IMR-90 (cell line): ENCODE results near the gene SH2B2. TPM values are rescaled to one million over a fixed set of nuclear protein-coding genes. Genes with fewer than 3 reads are reported as not detected.

ENCODE experiments used
- ATAC-seq: fragments of 200-7000 bp; cut with Tn5 transposase; 2 replicates; pipeline ENCODE4 v1.9.1; 2020; ENCODE audit warnings: low read depth, mild to moderate bottlenecking, moderate library complexity
- BruUV-seq: library from RNA; stranded (reverse); fragments of 400-500 nt; replicated peaks from 2 replicates; lab custom pipeline; 2021; lab: Mats Ljungman, UMichigan
- CTCF ChIA-PET: fragments of 300-600 bp; formaldehyde crosslinking; extraction: SDS; loops from one replicate; lab custom pipeline; 2021; ENCODE audit warnings: antibody characterized with exemption; lab: Yijun Ruan, JAX
- POLR2A ChIA-PET: fragments of 300-600 bp; sonication (Branson Sonifier 250); formaldehyde crosslinking; loops from one replicate; lab custom pipeline; 2022; ENCODE audit warnings: antibody characterized with exemption; ENCODE audit not compliant: unreplicated experiment; lab: Charles Lee
- DNase-seq: peaks from one replicate; pipeline ENCODE4 v3.0.0; 2013
- H2AFZ ChIP-seq: replicated peaks from 2 replicates; pipeline ENCODE3; 2013; ENCODE audit warnings: low read length, mild to moderate bottlenecking; ENCODE audit not compliant: poor library complexity
- H2AK5ac ChIP-seq: 2 replicates; pipeline ENCODE4 v1.6.1; 2013; ENCODE audit warnings: low read depth, low read length, inconsistent platforms
- H2AK9ac ChIP-seq: replicated peaks from 2 replicates; pipeline ENCODE3; 2013; ENCODE audit warnings: mild to moderate bottlenecking, low read depth, low read length, moderate library complexity; ENCODE audit not compliant: poor library complexity
- H2BK120ac ChIP-seq: 2 replicates; pipeline ENCODE4 v1.6.1; 2013; ENCODE audit warnings: low read depth, low read length, inconsistent platforms
- H2BK15ac ChIP-seq: 3 replicates; pipeline ENCODE4 v1.6.1; 2013; ENCODE audit warnings: low read depth, low read length, inconsistent platforms
- H2BK20ac ChIP-seq: 2 replicates; pipeline ENCODE4 v1.6.1; 2013; ENCODE audit warnings: low read depth, mild to moderate bottlenecking, inconsistent platforms, low read length, moderate library complexity
- H2BK5ac ChIP-seq: 2 replicates; pipeline ENCODE4 v1.6.1; 2013; ENCODE audit warnings: mild to moderate bottlenecking, low read depth, low read length, inconsistent platforms; ENCODE audit not compliant: poor library complexity, severe bottlenecking
- H3K14ac ChIP-seq: replicated peaks from 2 replicates; pipeline ENCODE4 v1.6.1; 2013; ENCODE audit warnings: low read depth, low read length, inconsistent platforms
- H3K18ac ChIP-seq: 2 replicates; pipeline ENCODE4 v1.6.1; 2013; ENCODE audit warnings: low read depth, low read length, control low read depth
- H3K23ac ChIP-seq: 2 replicates; pipeline ENCODE4 v1.6.1; 2013; ENCODE audit warnings: low read depth, low read length, inconsistent platforms
- H3K27ac ChIP-seq: 2 replicates; pipeline ENCODE4 v1.5.1; 2013; ENCODE audit warnings: mild to moderate bottlenecking, control low read depth, low read length; ENCODE audit not compliant: insufficient read depth
- H3K27me3 ChIP-seq: 2 replicates; pipeline ENCODE4 v1.6.1; 2013; ENCODE audit warnings: low read length; ENCODE audit not compliant: control insufficient read depth, insufficient read depth
- H3K36me3 ChIP-seq: 2 replicates; pipeline ENCODE4 v1.6.1; 2013; ENCODE audit warnings: low read length, mixed read lengths; ENCODE audit not compliant: control insufficient read depth, insufficient read depth
- H3K4ac ChIP-seq: 2 replicates; pipeline ENCODE4 v1.6.1; 2013; ENCODE audit warnings: low read depth, low read length, inconsistent platforms
- H3K4me1 ChIP-seq: 2 replicates; pipeline ENCODE4 v1.6.1; 2013; ENCODE audit warnings: low read length, mixed read lengths; ENCODE audit not compliant: control insufficient read depth, insufficient read depth
- H3K4me2 ChIP-seq: 2 replicates; pipeline ENCODE4 v1.6.1; 2013; ENCODE audit warnings: low read depth, mild to moderate bottlenecking, control low read depth, low read length, moderate library complexity
- H3K4me3 ChIP-seq: 2 replicates; pipeline ENCODE4 v1.5.1; 2013; ENCODE audit warnings: low read depth, mild to moderate bottlenecking, control low read depth, low read length, moderate library complexity; ENCODE audit not compliant: insufficient read depth
- H3K56ac ChIP-seq: 2 replicates; pipeline ENCODE4 v1.6.1; 2013; ENCODE audit warnings: low read length, inconsistent platforms; ENCODE audit not compliant: insufficient read depth; ENCODE audit errors: extremely low read depth
- H3K79me1 ChIP-seq, 2 experiments: 2 replicates each; pipeline ENCODE4 v1.6.1; 2013; ENCODE audit warnings: low read length in 2 of 2, inconsistent platforms in 1 of 2, low read depth in 1 of 2
- H3K9ac ChIP-seq: 2 replicates; pipeline ENCODE4 v1.6.1; 2013; ENCODE audit warnings: low read depth, low read length, control low read depth
- H3K9me1 ChIP-seq: 2 replicates; pipeline ENCODE4 v1.6.1; 2013; ENCODE audit warnings: low read length, inconsistent platforms; ENCODE audit not compliant: insufficient read depth
- H3K9me3 ChIP-seq: 2 replicates; pipeline ENCODE4 v1.6.1; 2013; ENCODE audit warnings: low read length; ENCODE audit not compliant: control insufficient read depth, insufficient read depth
- H4K20me1 ChIP-seq: 2 replicates; pipeline ENCODE4 v1.6.1; 2013; ENCODE audit warnings: low read length, inconsistent platforms; ENCODE audit not compliant: insufficient read depth
- H4K5ac ChIP-seq: 2 replicates; pipeline ENCODE4 v1.6.1; 2013; ENCODE audit warnings: mild to moderate bottlenecking, low read depth, low read length, control low read depth
- H4K8ac ChIP-seq, 2 experiments: 2 replicates each; pipeline ENCODE4 v1.6.1; 2013; ENCODE audit warnings: low read depth in 2 of 2, low read length in 2 of 2, control low read depth in 1 of 2, inconsistent platforms in 1 of 2
- H4K91ac ChIP-seq: 2 replicates; pipeline ENCODE4 v1.6.1; 2013; ENCODE audit warnings: low read depth, low read length, inconsistent platforms; ENCODE audit not compliant: insufficient read depth
- BHLHE40 ChIP-seq: fragments of 150-350 bp; IDR thresholded peaks from 2 replicates; pipeline ENCODE4 v1.6.1; 2016; ENCODE audit warnings: mild to moderate bottlenecking, low read depth, low read length
- CEBPB ChIP-seq: IDR thresholded peaks from 2 replicates; pipeline ENCODE4 v1.6.1; 2012; ENCODE audit warnings: low read depth, low read length, improper control_type of control experiment
- CHD1 ChIP-seq: IDR thresholded peaks from 2 replicates; pipeline ENCODE4 v1.6.1; 2012; ENCODE audit warnings: low read depth, low read length, improper control_type of control experiment
- CTCF ChIP-seq: conservative IDR thresholded peaks from 2 replicates; pipeline ENCODE4 v1.5.1; 2012; ENCODE audit warnings: mild to moderate bottlenecking, low read depth, low read length, improper control_type of control experiment
- FOS ChIP-seq: fragments of 150-350 bp; IDR thresholded peaks from 2 replicates; pipeline ENCODE4 v1.6.1; 2016; ENCODE audit warnings: low read depth, low read length
- MAFK ChIP-seq: IDR thresholded peaks from 2 replicates; pipeline ENCODE4 v1.6.1; 2012; ENCODE audit warnings: low read depth, low read length, improper control_type of control experiment
- NFE2L2 ChIP-seq: fragments of 150-350 bp; IDR thresholded peaks from 2 replicates; pipeline ENCODE4 v1.6.1; 2016; ENCODE audit warnings: low read depth, mild to moderate bottlenecking, low read length
- POLR2A ChIP-seq: IDR thresholded peaks from 2 replicates; pipeline ENCODE4 v1.6.1; 2012; ENCODE audit warnings: mild to moderate bottlenecking, low read depth, low read length
- RCOR1 ChIP-seq: IDR thresholded peaks from 2 replicates; pipeline ENCODE4 v1.6.1; 2012; ENCODE audit warnings: mild to moderate bottlenecking, low read length, improper control_type of control experiment; ENCODE audit not compliant: insufficient replicate concordance
- RFX5 ChIP-seq: IDR thresholded peaks from 2 replicates; pipeline ENCODE4 v1.8.0; 2012; ENCODE audit warnings: low read depth, mild to moderate bottlenecking, low read length, moderate library complexity
- SMC3 ChIP-seq: fragments of 150-350 bp; IDR thresholded peaks from 2 replicates; pipeline ENCODE4 v1.6.1; 2016; ENCODE audit warnings: low read depth, mild to moderate bottlenecking, antibody characterized with exemption, low read length, moderate library complexity
- WGBS, 2 experiments: methylation state at CpG; one replicate each; pipeline versions ENCODE4 v1.1.5 to v1.1.7; 2013; ENCODE audit warnings: missing lambda C conversion rate in 2 of 2; ENCODE audit not compliant: insufficient read length in 1 of 2; ENCODE audit errors: extremely low coverage in 2 of 2; 5-methylcytosine and 5-hydroxymethylcytosine counted together
- dilution Hi-C: fragments of 300-500 bp; cut with HindIII; formaldehyde crosslinking; loops from one replicate; pipeline ENCODE4 v1.14.3; 2018; ENCODE audit warnings: low sequenced_read_pairs; ENCODE audit not compliant: unreplicated experiment
- in situ Hi-C: fragments of 300-500 bp; cut with MboI; formaldehyde crosslinking; loops from 3 replicates; pipeline ENCODE4 v1.14.3; 2019; ENCODE audit warnings: low sequenced_read_pairs, inconsistent platforms, mixed read lengths
- intact Hi-C: fragments of 100-400 bp; cut with micrococcal nuclease; formaldehyde crosslinking; loops from 2 replicates; pipeline ENCODE4 v1.10.0; 2022
- polyA plus RNA-seq, 3 experiments: library from polyadenylated mRNA; depleted of rRNA; stranded (reverse); fragments of >200 nt; gene quantifications; 2 replicates each; pipeline ENCODE4 v1.2.3, GENCODE V29; 2012; ENCODE audit warnings: low replicate concordance in 1 of 3
- total RNA-seq: library from RNA; depleted of rRNA; stranded (reverse); fragments of >200 nt; gene quantifications from 2 replicates; pipeline ENCODE4 v1.2.3, GENCODE V29; 2012
- TF ChIP-seq, protein P1 (sequence below): fragments of 150-350 bp; IDR thresholded peaks from 2 replicates; pipeline ENCODE4 v1.6.1; 2017; ENCODE audit warnings: mild to moderate bottlenecking, antibody characterized with exemption, low read length, low read depth

SH2B2 gene
- total and polyA plus RNA-seq, 2 of the 4 experiments (the other 2 are of a cell fraction), result 0.36 to 0.99 TPM

DNA sequence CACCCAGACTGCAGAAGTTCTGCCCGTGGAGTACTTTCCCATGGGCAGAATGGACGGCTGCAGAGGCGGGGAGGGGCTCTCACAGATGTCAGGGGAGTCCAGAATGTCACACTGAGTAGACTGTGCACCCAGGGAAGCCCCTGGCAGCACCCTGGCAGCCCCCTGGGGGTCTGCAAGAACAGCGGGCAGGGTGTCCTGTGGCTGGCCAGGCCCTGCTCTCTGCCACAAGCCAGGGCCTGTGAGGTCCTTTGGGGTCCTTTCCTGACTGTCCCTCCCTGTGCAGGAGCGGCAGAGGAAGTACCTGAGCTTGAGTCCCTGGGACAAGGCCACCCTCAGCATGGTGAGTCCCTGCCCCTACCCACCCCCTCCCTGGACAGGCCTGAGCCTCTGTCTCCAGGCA is 6.1 kb upstream of the SH2B2 start (continued):
- TF ChIP-seq, protein P1, sequence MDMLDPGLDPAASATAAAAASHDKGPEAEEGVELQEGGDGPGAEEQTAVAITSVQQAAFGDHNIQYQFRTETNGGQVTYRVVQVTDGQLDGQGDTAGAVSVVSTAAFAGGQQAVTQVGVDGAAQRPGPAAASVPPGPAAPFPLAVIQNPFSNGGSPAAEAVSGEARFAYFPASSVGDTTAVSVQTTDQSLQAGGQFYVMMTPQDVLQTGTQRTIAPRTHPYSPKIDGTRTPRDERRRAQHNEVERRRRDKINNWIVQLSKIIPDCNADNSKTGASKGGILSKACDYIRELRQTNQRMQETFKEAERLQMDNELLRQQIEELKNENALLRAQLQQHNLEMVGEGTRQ, result no peak
- TF ChIP-seq RCOR1, result no peak

- CTCF ChIA-PET, result no interaction called here
- WGBS, 2 experiments, result 97% methylated on average over 7 of the region's 14 CpGs; no CpG with 5 or more reads in 1 of the 2 experiments
- no peak overlapping the region for H3K4me3 ChIP-seq
- H3K14ac ChIP-seq, result no peak overlapping the region
- H3K27ac ChIP-seq, result no peak overlapping the region
- H2AFZ ChIP-seq, result no peak overlapping the region
- no peak overlapping the region for H3K9ac ChIP-seq
- POLR2A ChIA-PET, result no interaction called here
- no peaks in the 10 kb centered on the region for H3K9me3 ChIP-seq
- intact Hi-C loops, result no loop called here
- no peak overlapping the region for H3K23ac ChIP-seq
- DNase-seq (no peak), ATAC-seq (no peak)
- H4K8ac ChIP-seq, result no peak overlapping the region
- peaks cover 4% of the 10 kb centered on the region; the same call in 1 of the 2 replicates for H3K4me1 ChIP-seq
- no peak overlapping the region for H3K4ac ChIP-seq
- no peak overlapping the region for H2BK5ac ChIP-seq
- no peaks in the 10 kb centered on the region for H3K9me1 ChIP-seq
- H2BK120ac ChIP-seq, result no peak overlapping the region
- H4K91ac ChIP-seq, result no peak overlapping the region
- no peak overlapping the region for H3K56ac ChIP-seq
- H2BK15ac ChIP-seq, result no peak overlapping the region
- TF ChIP-seq RFX5 (no peak), NFE2L2 (no peak), MAFK (no peak), FOS (no peak), CHD1 (no peak), SMC3 (no peak), CTCF (no peak), CEBPB (no peak), POLR2A (no peak), BHLHE40 (no peak), RCOR1 (no peak)
- TF ChIP-seq, protein P1, result no peak
- H4K20me1 ChIP-seq, result no peaks in the 10 kb centered on the region
- no peak overlapping the region for H2AK5ac ChIP-seq
- H4K5ac ChIP-seq, result no peak overlapping the region
- H3K79me1 ChIP-seq, result no peaks in the 10 kb centered on the region; a peak in 1 of 4 replicates
- no peak overlapping the region for H3K18ac ChIP-seq
- dilution Hi-C loops, result no loop called here
- no peak overlapping the region for H3K4me2 ChIP-seq
- in situ Hi-C loops, result loop anchor here (5.0 kb wide), 1 partner anchor 111 kb away; no protein-coding TSS in a partner anchor
- no TSS peak for BruUV-seq
- no peaks in the 10 kb centered on the region for H3K27me3 ChIP-seq
- no peaks in the 10 kb centered on the region for H3K36me3 ChIP-seq
- H2BK20ac ChIP-seq, result no peak overlapping the region
- H2AK9ac ChIP-seq, result peak overlapping the region; percentile 42
Measured at GRCh38 chr7:102281785-102282184, 4.9 kb upstream of the SH2B2 start.
